Measurements from ENCODE around the gene SYNC.

Gene SYNC

GRCh38 chr1:32666901-32667566 lies 35.5 kb downstream of the SYNC start:
- H3K4me2 ChIP-seq (ENCODE audit: low read length): no peak overlapping the region
- TF ChIP-seq EZH2phosphoT487 (IDR thresholded peaks at IDR 0.05; ENCODE audit: low read depth) (no peak), CTCF (IDR thresholded peaks at IDR 0.05; ENCODE audit: low read depth, low read length) (no peak)
- H3K79me2 ChIP-seq (ENCODE audit: low read length): peaks cover 34% of the 10 kb centered on the region
- peaks cover 28% of the 10 kb centered on the region for H3K36me3 ChIP-seq (replicated peaks; ENCODE audit: low read depth, low read length)
- H2AFZ ChIP-seq (ENCODE audit: low read depth, low read length): no peak overlapping the region
- H3K4me1 ChIP-seq (ENCODE audit: low read length): no peaks in the 10 kb centered on the region
- no peaks in the 10 kb centered on the region for H3K9me3 ChIP-seq (ENCODE audit: insufficient read depth, low read length)
- H3K9ac ChIP-seq (ENCODE audit: low read length): no peak overlapping the region
- peaks cover 3% of the 10 kb centered on the region; the same call in 1 of the 2 replicates for H4K20me1 ChIP-seq (ENCODE audit: insufficient read depth, low read length)
- H3K27me3 ChIP-seq (ENCODE audit: low read depth, low read length): no peaks in the 10 kb centered on the region
- H3K27ac ChIP-seq (ENCODE audit: low read length): no peak overlapping the region
- no peak overlapping the region for H3K4me3 ChIP-seq (ENCODE audit: low read length)

- no peak for TF ChIP-seq EZH2phosphoT487 (IDR thresholded peaks at IDR 0.05; ENCODE audit: low read depth)
- Histone ChIP-seq H3K27ac (ENCODE audit: low read length) (no peak overlapping the region), H3K9me3 (ENCODE audit: insufficient read depth, low read length) (no peaks in the 10 kb centered on the region), H3K79me2 (ENCODE audit: low read length) (peaks cover 42% of the 10 kb centered on the region), H3K4me3 (ENCODE audit: low read length) (no peak overlapping the region), H3K36me3 (replicated peaks; ENCODE audit: low read depth, low read length) (peaks cover 29% of the 10 kb centered on the region), H3K9ac (ENCODE audit: low read length) (no peak overlapping the region), H3K27me3 (ENCODE audit: low read depth, low read length) (no peaks in the 10 kb centered on the region), H2AFZ (ENCODE audit: low read depth, low read length) (no peak overlapping the region), H3K4me2 (ENCODE audit: low read length) (no peak overlapping the region), H4K20me1 (ENCODE audit: insufficient read depth, low read length) (peaks cover 3% of the 10 kb centered on the region; the same call in 1 of the 2 replicates), H3K4me1 (ENCODE audit: low read length) (no peaks in the 10 kb centered on the region)
Measured at GRCh38 chr1:32665915-32666314, 36.7 kb downstream of the SYNC start.

- Histone ChIP-seq H3K4me1 (ENCODE audit: low read length) (no peaks in the 10 kb centered on the region), H3K4me2 (ENCODE audit: low read length) (no peak overlapping the region), H3K27me3 (ENCODE audit: low read depth, low read length) (no peaks in the 10 kb centered on the region), H3K79me2 (ENCODE audit: low read length) (peaks cover 71% of the 10 kb centered on the region), H3K27ac (ENCODE audit: low read length) (no peak overlapping the region), H4K20me1 (ENCODE audit: insufficient read depth, low read length) (peaks cover 8% of the 10 kb centered on the region; the same call in 1 of the 2 replicates), H2AFZ (ENCODE audit: low read depth, low read length) (no peak overlapping the region), H3K4me3 (ENCODE audit: low read length) (no peak overlapping the region), H3K36me3 (replicated peaks; ENCODE audit: low read depth, low read length) (peaks cover 37% of the 10 kb centered on the region), H3K9me3 (ENCODE audit: insufficient read depth, low read length) (no peaks in the 10 kb centered on the region), H3K9ac (ENCODE audit: low read length) (no peak overlapping the region)
- TF ChIP-seq EZH2phosphoT487 (IDR thresholded peaks at IDR 0.05; ENCODE audit: low read depth) (no peak), CTCF (IDR thresholded peaks at IDR 0.05; ENCODE audit: low read depth, low read length) (no peak)
Measured at GRCh38 chr1:32659581-32659980, 43.0 kb downstream of the SYNC start.

GRCh38 chr1:32652244-32652962 lies 50.2 kb downstream of the SYNC start:
- H3K36me3 ChIP-seq (replicated peaks; ENCODE audit: low read depth, low read length): peaks cover 34% of the 10 kb centered on the region
- no peak overlapping the region for H2AFZ ChIP-seq (ENCODE audit: low read depth, low read length)
- H3K4me2 ChIP-seq (ENCODE audit: low read length): peak overlapping the region; percentile 73
- H4K20me1 ChIP-seq (ENCODE audit: insufficient read depth, low read length): peaks cover 11% of the 10 kb centered on the region; the same call in 1 of the 2 replicates
- H3K9me3 ChIP-seq (ENCODE audit: insufficient read depth, low read length): no peaks in the 10 kb centered on the region
- peak overlapping the region; percentile 74 for H3K27ac ChIP-seq (ENCODE audit: low read length)
- TF ChIP-seq EZH2phosphoT487 (IDR thresholded peaks at IDR 0.05; ENCODE audit: low read depth): no peak
- peaks cover 89% of the 10 kb centered on the region for H3K79me2 ChIP-seq (ENCODE audit: low read length)
- peaks cover 23% of the 10 kb centered on the region for H3K4me1 ChIP-seq (ENCODE audit: low read length)
- H3K9ac ChIP-seq (ENCODE audit: low read length): peak overlapping the region; percentile 91
- H3K27me3 ChIP-seq (ENCODE audit: low read depth, low read length): no peaks in the 10 kb centered on the region
- peak overlapping the region; percentile 82 for H3K4me3 ChIP-seq (ENCODE audit: low read length)

Data from OCI-LY3 (cell line).